HG02763 (cell line): ENCODE measurements around the gene CDR2.
"Not testable (repeated sequence)": the region's sequence is repeated elsewhere in the genome, so short reads cannot be mapped to it uniquely, and the experiment has no call there.

Source experiments
- ATAC-seq: cut with Tn5 transposase; IDR thresholded peaks from one replicate; pipeline ENCODE4 v1.9.1; 2021; ENCODE audit warnings: mild to moderate bottlenecking, moderate library complexity; ENCODE audit not compliant: unreplicated experiment

Gene CDR2

GRCh38 chr16:22311520-22311919, 62.9 kb downstream of the CDR2 start:
- ATAC-seq = no peak

GRCh38 chr16:22308824-22309520, 65.4 kb downstream of the CDR2 start:
- ATAC-seq = no peak

GRCh38 chr16:22307838-22308237, 66.6 kb downstream of the CDR2 start:
- no peak for ATAC-seq

- ATAC-seq = no peak
Observed at GRCh38 chr16:22306788-22307187, 67.6 kb downstream of the CDR2 start.

GRCh38 chr16:22304411-22304810, 70.0 kb downstream of the CDR2 start:
- no peak for ATAC-seq

GRCh38 chr16:22302776-22303363, 71.5 kb downstream of the CDR2 start:
- ATAC-seq = no peak

GRCh38 chr16:22301423-22301822, 73.0 kb downstream of the CDR2 start:
- ATAC-seq = not testable (repeated sequence)

GRCh38 chr16:22300427-22301071, 73.9 kb downstream of the CDR2 start:
- ATAC-seq = no peak

- no peak for ATAC-seq
Observed at GRCh38 chr16:22299036-22299435, 75.4 kb downstream of the CDR2 start.

- peak; percentile 25 for ATAC-seq
Observed at GRCh38 chr16:22297871-22298733, 76.3 kb downstream of the CDR2 start.

GRCh38 chr16:22297114-22297870, 77.1 kb downstream of the CDR2 start, which contains the start of gene POLR3E:
POLR3E (plus strand) TSS chr16:22297409; CDS start chr16:22302969, 5,560 bp downstream.
- peak; percentile 84 for ATAC-seq

- ATAC-seq = no peak
Observed at GRCh38 chr16:22296225-22297113, 78.0 kb downstream of the CDR2 start.
